ENCODE results near the gene SLC16A3. TPM values are rescaled to one million over a fixed set of nuclear protein-coding genes. Genes with fewer than 3 reads are reported as not detected.

The SLC16A3 gene
- total RNA-seq, 1 donor from 2014 or later, result 1.5 TPM

DNA sequence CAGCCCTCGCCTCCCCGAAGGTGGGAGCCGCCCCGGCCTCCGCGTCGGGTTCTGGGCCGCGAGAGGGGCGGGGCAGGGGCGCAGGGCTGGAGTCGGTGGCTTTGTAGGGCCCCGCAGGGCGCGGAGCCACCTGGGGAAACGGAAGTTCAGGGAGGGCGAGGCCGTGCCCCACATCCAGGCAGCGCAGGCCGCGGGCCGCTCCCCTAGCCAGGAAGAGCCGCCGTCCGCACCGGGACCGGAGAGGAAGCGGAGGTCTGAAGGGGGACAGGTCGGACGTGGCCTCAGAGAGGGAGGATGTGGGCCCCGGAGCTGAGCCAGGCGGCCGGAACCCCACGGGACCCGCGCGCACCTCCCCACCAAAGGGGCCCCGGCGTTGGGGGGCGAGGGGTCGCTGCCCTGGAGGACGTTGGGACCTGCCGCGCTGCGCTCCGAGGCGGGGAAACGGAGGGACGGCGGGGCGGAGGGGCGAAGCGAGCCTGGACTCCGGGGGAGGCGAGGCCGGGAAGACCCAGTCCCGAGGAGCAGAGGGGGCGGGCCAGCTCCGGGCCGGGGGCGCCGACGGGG, 482 bp upstream of the SLC16A3 start:
- Mint-ChIP-seq H3K4me3 (no peak overlapping the region), H3K27me3 (ENCODE audit: low read depth) (peaks cover 28% of the 10 kb centered on the region), H3K36me3 (ENCODE audit: low read depth) (no peaks in the 10 kb centered on the region), H3K4me1 (peaks cover 3% of the 10 kb centered on the region), H3K27ac (ENCODE audit: unreplicated experiment) (no peak overlapping the region), H3K9me3 (no peaks in the 10 kb centered on the region)
- TF ChIP-seq, protein P1, sequence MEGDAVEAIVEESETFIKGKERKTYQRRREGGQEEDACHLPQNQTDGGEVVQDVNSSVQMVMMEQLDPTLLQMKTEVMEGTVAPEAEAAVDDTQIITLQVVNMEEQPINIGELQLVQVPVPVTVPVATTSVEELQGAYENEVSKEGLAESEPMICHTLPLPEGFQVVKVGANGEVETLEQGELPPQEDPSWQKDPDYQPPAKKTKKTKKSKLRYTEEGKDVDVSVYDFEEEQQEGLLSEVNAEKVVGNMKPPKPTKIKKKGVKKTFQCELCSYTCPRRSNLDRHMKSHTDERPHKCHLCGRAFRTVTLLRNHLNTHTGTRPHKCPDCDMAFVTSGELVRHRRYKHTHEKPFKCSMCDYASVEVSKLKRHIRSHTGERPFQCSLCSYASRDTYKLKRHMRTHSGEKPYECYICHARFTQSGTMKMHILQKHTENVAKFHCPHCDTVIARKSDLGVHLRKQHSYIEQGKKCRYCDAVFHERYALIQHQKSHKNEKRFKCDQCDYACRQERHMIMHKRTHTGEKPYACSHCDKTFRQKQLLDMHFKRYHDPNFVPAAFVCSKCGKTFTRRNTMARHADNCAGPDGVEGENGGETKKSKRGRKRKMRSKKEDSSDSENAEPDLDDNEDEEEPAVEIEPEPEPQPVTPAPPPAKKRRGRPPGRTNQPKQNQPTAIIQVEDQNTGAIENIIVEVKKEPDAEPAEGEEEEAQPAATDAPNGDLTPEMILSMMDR (conservative IDR thresholded peaks at IDR 0.05), result no peak
- no peak for DNase-seq (ENCODE audit: low read depth, low spot score)

DNA sequence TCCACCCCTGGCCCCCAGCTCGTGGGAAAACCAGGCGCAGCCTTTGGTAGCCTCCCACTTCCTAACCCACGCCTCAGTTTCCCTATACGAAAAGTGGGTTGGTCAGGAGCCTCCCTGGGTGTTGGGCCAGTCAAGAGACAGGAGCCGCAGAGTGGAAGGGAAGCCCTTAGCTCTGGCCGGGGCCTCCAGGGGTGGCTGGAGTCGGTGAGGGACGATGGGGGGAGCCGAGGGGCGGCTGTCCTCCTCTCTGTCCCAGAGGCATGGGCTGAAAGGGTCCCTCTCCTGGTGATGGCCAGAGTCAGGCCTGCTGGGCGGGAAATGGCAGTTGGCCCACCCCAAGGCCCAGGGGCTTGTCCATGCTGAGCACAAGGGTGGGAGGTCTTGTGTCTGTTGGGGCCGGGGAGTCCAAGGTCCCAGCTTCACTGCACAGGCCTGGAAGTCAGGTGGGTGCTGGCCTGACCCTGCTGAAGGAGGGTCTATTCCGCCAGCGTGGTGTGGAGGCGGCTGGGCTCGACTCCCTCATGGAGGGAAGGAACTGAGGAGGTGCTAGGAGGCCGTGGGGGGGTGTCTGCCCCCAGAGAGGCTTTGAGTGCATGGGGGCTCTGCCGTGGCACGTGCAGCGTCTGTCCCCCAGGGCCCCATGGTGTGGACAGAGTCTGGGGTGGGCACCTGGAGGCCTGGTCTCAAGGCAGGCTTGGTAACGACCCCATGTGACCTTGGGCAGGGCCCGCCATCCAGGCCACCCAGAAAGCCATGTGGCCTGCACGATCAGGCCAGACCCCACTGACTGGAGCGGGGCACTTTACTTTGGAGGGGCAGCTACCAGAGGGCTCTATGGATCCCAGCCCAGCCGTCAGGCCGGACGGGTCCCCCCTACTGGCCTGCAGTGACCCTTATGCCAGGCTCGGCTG, 1.1 kb downstream of the SLC16A3 start:
- no peak overlapping the region for H3K27ac Mint-ChIP-seq (ENCODE audit: unreplicated experiment)
- DNase-seq (ENCODE audit: low read depth, low spot score), result no peak
- no peak overlapping the region for H3K4me3 Mint-ChIP-seq
- TF ChIP-seq, protein P1 (conservative IDR thresholded peaks at IDR 0.05), result no peak
- peaks cover 3% of the 10 kb centered on the region for H3K4me1 Mint-ChIP-seq
- peaks cover 26% of the 10 kb centered on the region for H3K27me3 Mint-ChIP-seq (ENCODE audit: low read depth)
- H3K9me3 Mint-ChIP-seq, result no peaks in the 10 kb centered on the region
- H3K36me3 Mint-ChIP-seq (ENCODE audit: low read depth), result no peaks in the 10 kb centered on the region

GRCh38 chr17:82230609-82231311, 1.9 kb downstream of the SLC16A3 start:
- H3K27ac Mint-ChIP-seq (ENCODE audit: unreplicated experiment), result no peak overlapping the region
- no peaks in the 10 kb centered on the region for H3K36me3 Mint-ChIP-seq (ENCODE audit: low read depth)
- TF ChIP-seq, protein P1 (conservative IDR thresholded peaks at IDR 0.05), result peak; percentile 60
- H3K9me3 Mint-ChIP-seq, result no peaks in the 10 kb centered on the region
- H3K4me3 Mint-ChIP-seq, result no peak overlapping the region
- peaks cover 3% of the 10 kb centered on the region for H3K4me1 Mint-ChIP-seq
- DNase-seq (ENCODE audit: low read depth, low spot score), result peak; percentile 57
- peaks cover 26% of the 10 kb centered on the region for H3K27me3 Mint-ChIP-seq (ENCODE audit: low read depth)

- peaks cover 26% of the 10 kb centered on the region for H3K27me3 Mint-ChIP-seq (ENCODE audit: low read depth)
- no peak overlapping the region for H3K4me3 Mint-ChIP-seq
- H3K36me3 Mint-ChIP-seq (ENCODE audit: low read depth), result no peaks in the 10 kb centered on the region
- H3K4me1 Mint-ChIP-seq, result peaks cover 3% of the 10 kb centered on the region
- no peaks in the 10 kb centered on the region for H3K9me3 Mint-ChIP-seq
- no peak for DNase-seq (ENCODE audit: low read depth, low spot score)
- TF ChIP-seq, protein P1 (conservative IDR thresholded peaks at IDR 0.05), result no peak
- H3K27ac Mint-ChIP-seq (ENCODE audit: unreplicated experiment), result no peak overlapping the region
Measured at GRCh38 chr17:82231312-82231561, 2.4 kb downstream of the SLC16A3 start.

- TF ChIP-seq, protein P1 (conservative IDR thresholded peaks at IDR 0.05), result no peak
- peak; percentile 41 for DNase-seq (ENCODE audit: low read depth, low spot score)
- no peak overlapping the region for H3K27ac Mint-ChIP-seq (ENCODE audit: unreplicated experiment)
- no peaks in the 10 kb centered on the region for H3K36me3 Mint-ChIP-seq (ENCODE audit: low read depth)
- H3K4me3 Mint-ChIP-seq, result no peak overlapping the region
- H3K27me3 Mint-ChIP-seq (ENCODE audit: low read depth), result peaks cover 26% of the 10 kb centered on the region
- no peaks in the 10 kb centered on the region for H3K9me3 Mint-ChIP-seq
- H3K4me1 Mint-ChIP-seq, result peaks cover 3% of the 10 kb centered on the region
Measured at GRCh38 chr17:82231562-82232321, 2.9 kb downstream of the SLC16A3 start.

All from neural crest cell (in vitro differentiated cells).